SU-DHL-6 (cell line): ENCODE measurements around the gene MAGEL2.

Experiments
- H2AFZ ChIP-seq: fragments of 200-600 bp; sonication (generic); 2 replicates; pipeline ENCODE4 v1.6.1; 2014; ENCODE audit warnings: low read depth, mild to moderate bottlenecking, moderate library complexity, mixed read lengths, antibody characterized with exemption, low read length; ENCODE audit not compliant: severe bottlenecking
- H3F3A ChIP-seq: fragments of 200-600 bp; shearing (Covaris generic); 2 replicates; pipeline ENCODE4 v1.6.0; 2016; ENCODE audit warnings: antibody characterized with exemption, mild to moderate bottlenecking; ENCODE audit not compliant: insufficient read depth
- H3K27ac ChIP-seq: fragments of 200-600 bp; sonication (generic); 2 replicates; pipeline ENCODE4 v1.5.1; 2016; ENCODE audit warnings: low read depth, mild to moderate bottlenecking, low read length, moderate library complexity, mixed read lengths
- H3K27me3 ChIP-seq: fragments of 200-600 bp; sonication (generic), shearing (Covaris generic); 2 replicates; pipeline ENCODE4 v1.6.0; 2014; ENCODE audit warnings: mild to moderate bottlenecking, low read length
- H3K36me3 ChIP-seq: fragments of 200-600 bp; sonication (generic); 2 replicates; pipeline ENCODE4 v1.6.1; 2014; ENCODE audit warnings: mild to moderate bottlenecking, low read length, mixed read lengths
- H3K4me2 ChIP-seq: fragments of 300-600, 200-600 bp; shearing (Covaris generic), sonication (generic); 2 replicates; pipeline ENCODE4 v1.6.0; 2014; ENCODE audit warnings: low read length, low read depth, mild to moderate bottlenecking; ENCODE audit not compliant: poor library complexity, severe bottlenecking
- H3K4me3 ChIP-seq: fragments of 200-600 bp; sonication (generic); 2 replicates; pipeline ENCODE4 v1.5.1; 2014; ENCODE audit warnings: antibody characterized with exemption, low read length, mild to moderate bottlenecking, mixed read lengths; ENCODE audit not compliant: insufficient read depth, poor library complexity, severe bottlenecking
- H3K79me2 ChIP-seq: fragments of 200-600 bp; sonication (generic); 2 replicates; pipeline ENCODE4 v1.6.1; 2014; ENCODE audit warnings: mild to moderate bottlenecking, low read length, moderate library complexity; ENCODE audit not compliant: insufficient read depth
- H3K9ac ChIP-seq: fragments of 200-600 bp; sonication (generic); 2 replicates; pipeline ENCODE4 v1.7.0; 2014; ENCODE audit warnings: mild to moderate bottlenecking, low read length
- H3K9me2 ChIP-seq: fragments of 200-600 bp; sonication (generic); replicated peaks from 2 replicates; pipeline ENCODE4 v1.6.1; 2014; ENCODE audit warnings: low read length; ENCODE audit not compliant: insufficient read depth
- H3K9me3 ChIP-seq: fragments of 200-600 bp; sonication (generic); 2 replicates; pipeline ENCODE4 v1.6.1; 2014; ENCODE audit warnings: low read length, mixed read lengths; ENCODE audit not compliant: insufficient read depth
- H4K20me1 ChIP-seq: fragments of 200-600 bp; sonication (generic); 2 replicates; pipeline ENCODE4 v1.6.1; 2014; ENCODE audit warnings: low read depth, mild to moderate bottlenecking, antibody characterized with exemption, low read length, moderate library complexity, mixed read lengths
- CTCF ChIP-seq: fragments of 200-600 bp; sonication (generic); IDR thresholded peaks from one replicate; pipeline ENCODE4 v1.5.1; 2017; ENCODE audit warnings: antibody characterized with exemption, mild to moderate bottlenecking, low read length, moderate library complexity; ENCODE audit not compliant: insufficient read depth, poor library complexity, severe bottlenecking
- EZH2phosphoT487 ChIP-seq: fragments of 200-600 bp; sonication (generic), shearing (Covaris generic); conservative IDR thresholded peaks from 2 replicates; pipeline ENCODE4 v1.6.1; 2018; ENCODE audit warnings: mild to moderate bottlenecking, antibody characterized with exemption, low read length, moderate library complexity, mixed read lengths

The MAGEL2 gene

GRCh38 chr15:23595368-23595767, 52.3 kb downstream of the MAGEL2 start:
- Histone ChIP-seq H3K36me3 (no peaks in the 10 kb centered on the region), H3K27ac (no peak overlapping the region), H2AFZ (no peak overlapping the region), H3K79me2 (no peaks in the 10 kb centered on the region), H3K9ac (no peak overlapping the region), H3K27me3 (no peaks in the 10 kb centered on the region), H3K4me2 (no peak overlapping the region), H3K9me2 (no peaks in the 10 kb centered on the region), H3K9me3 (no peaks in the 10 kb centered on the region), H3K4me3 (no peak overlapping the region), H3F3A (no peaks in the 10 kb centered on the region), H4K20me1 (no peaks in the 10 kb centered on the region)
- no peak for TF ChIP-seq EZH2phosphoT487
- no peak for TF ChIP-seq CTCF

DNA sequence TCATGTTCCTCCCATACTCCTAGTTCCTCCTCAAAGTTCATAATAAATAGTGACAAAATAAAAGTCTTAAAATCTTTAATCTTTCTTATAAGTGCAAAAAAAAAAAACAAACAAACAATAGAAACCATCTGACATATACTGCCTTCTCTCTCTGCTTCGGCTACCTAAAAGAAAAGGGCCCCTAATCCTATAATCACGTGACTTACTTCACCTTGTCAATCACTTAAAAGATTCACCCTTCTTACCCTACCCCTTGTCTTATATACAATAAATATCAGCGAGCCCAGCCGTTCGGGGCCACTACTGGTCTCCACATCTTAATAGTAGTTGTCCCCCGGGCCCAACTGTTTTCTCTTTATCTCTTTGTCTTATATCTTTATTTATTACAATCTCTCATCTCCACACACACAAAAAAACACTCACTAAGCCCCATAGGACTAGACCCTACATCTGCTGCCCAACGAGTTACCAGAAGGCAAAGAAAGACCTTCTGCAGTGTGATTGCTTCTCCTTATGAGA, 53.4 kb downstream of the MAGEL2 start:
- H3K9me3 ChIP-seq = no peaks in the 10 kb centered on the region
- H3K9me2 ChIP-seq = no peaks in the 10 kb centered on the region
- H3K36me3 ChIP-seq = no peaks in the 10 kb centered on the region
- H3K79me2 ChIP-seq = no peaks in the 10 kb centered on the region
- H3K27me3 ChIP-seq = no peaks in the 10 kb centered on the region
- no peak overlapping the region for H3K27ac ChIP-seq
- TF ChIP-seq EZH2phosphoT487 (no peak), CTCF (no peak)
- H4K20me1 ChIP-seq = no peaks in the 10 kb centered on the region
- H3K9ac ChIP-seq = no peak overlapping the region
- H3F3A ChIP-seq = no peaks in the 10 kb centered on the region
- no peak overlapping the region for H3K4me2 ChIP-seq
- H3K4me3 ChIP-seq = no peak overlapping the region
- H2AFZ ChIP-seq = no peak overlapping the region
